ENCODE measurements around the gene C15orf39. TPM values are rescaled to one million over a fixed set of nuclear protein-coding genes. Genes with fewer than 3 reads are reported as not detected.

The C15orf39 gene
- total and polyA plus RNA-seq, 2 of the 13 experiments (the other 11 are each of a cell fraction or from before 2014, with no cell fraction given), result 6.2 to 13.5 TPM

- no peak for TF ChIP-seq ZUFSP (CRISPR knock-in tag; IDR thresholded peaks at IDR 0.05; ENCODE audit: borderline replicate concordance)
- TF ChIP-seq, protein P1, sequence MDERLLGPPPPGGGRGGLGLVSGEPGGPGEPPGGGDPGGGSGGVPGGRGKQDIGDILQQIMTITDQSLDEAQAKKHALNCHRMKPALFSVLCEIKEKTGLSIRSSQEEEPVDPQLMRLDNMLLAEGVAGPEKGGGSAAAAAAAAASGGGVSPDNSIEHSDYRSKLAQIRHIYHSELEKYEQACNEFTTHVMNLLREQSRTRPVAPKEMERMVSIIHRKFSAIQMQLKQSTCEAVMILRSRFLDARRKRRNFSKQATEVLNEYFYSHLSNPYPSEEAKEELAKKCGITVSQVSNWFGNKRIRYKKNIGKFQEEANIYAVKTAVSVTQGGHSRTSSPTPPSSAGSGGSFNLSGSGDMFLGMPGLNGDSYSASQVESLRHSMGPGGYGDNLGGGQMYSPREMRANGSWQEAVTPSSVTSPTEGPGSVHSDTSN (CRISPR knock-in tag; IDR thresholded peaks at IDR 0.05), result no peak
- no peak for TF ChIP-seq SMYD3 (CRISPR knock-in tag; IDR thresholded peaks at IDR 0.05)
- TF ChIP-seq NFE2 (CRISPR knock-in tag; IDR thresholded peaks at IDR 0.05), result no peak
- TF ChIP-seq ZFP37 (CRISPR knock-in tag; IDR thresholded peaks at IDR 0.05; ENCODE audit: borderline replicate concordance), result no peak
- TF ChIP-seq, protein P2, sequence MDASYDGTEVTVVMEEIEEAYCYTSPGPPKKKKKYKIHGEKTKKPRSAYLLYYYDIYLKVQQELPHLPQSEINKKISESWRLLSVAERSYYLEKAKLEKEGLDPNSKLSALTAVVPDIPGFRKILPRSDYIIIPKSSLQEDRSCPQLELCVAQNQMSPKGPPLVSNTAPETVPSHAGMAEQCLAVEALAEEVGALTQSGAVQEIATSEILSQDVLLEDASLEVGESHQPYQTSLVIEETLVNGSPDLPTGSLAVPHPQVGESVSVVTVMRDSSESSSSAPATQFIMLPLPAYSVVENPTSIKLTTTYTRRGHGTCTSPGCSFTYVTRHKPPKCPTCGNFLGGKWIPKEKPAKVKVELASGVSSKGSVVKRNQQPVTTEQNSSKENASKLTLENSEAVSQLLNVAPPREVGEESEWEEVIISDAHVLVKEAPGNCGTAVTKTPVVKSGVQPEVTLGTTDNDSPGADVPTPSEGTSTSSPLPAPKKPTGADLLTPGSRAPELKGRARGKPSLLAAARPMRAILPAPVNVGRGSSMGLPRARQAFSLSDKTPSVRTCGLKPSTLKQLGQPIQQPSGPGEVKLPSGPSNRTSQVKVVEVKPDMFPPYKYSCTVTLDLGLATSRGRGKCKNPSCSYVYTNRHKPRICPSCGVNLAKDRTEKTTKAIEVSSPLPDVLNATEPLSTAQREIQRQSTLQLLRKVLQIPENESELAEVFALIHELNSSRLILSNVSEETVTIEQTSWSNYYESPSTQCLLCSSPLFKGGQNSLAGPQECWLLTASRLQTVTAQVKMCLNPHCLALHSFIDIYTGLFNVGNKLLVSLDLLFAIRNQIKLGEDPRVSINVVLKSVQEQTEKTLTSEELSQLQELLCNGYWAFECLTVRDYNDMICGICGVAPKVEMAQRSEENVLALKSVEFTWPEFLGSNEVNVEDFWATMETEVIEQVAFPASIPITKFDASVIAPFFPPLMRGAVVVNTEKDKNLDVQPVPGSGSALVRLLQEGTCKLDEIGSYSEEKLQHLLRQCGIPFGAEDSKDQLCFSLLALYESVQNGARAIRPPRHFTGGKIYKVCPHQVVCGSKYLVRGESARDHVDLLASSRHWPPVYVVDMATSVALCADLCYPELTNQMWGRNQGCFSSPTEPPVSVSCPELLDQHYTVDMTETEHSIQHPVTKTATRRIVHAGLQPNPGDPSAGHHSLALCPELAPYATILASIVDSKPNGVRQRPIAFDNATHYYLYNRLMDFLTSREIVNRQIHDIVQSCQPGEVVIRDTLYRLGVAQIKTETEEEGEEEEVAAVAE (CRISPR knock-in tag; IDR thresholded peaks at IDR 0.05; ENCODE audit: borderline replicate concordance), result no peak
- no peak for TF ChIP-seq ZNF670 (CRISPR knock-in tag; IDR thresholded peaks at IDR 0.05; ENCODE audit: borderline replicate concordance)
- no peak for TF ChIP-seq ZNF790 (CRISPR knock-in tag; IDR thresholded peaks at IDR 0.05; ENCODE audit: borderline replicate concordance)
- no peak for TF ChIP-seq MBNL3 (CRISPR knock-in tag; conservative IDR thresholded peaks at IDR 0.05)
- TF ChIP-seq ZSCAN12 (CRISPR knock-in tag; IDR thresholded peaks at IDR 0.05), result no peak
- no peak for TF ChIP-seq ZNF263 (CRISPR knock-in tag; IDR thresholded peaks at IDR 0.05)
These were observed 22.0 kb downstream of the C15orf39 start (continued) for GRCh38 chr15:75223688-75224087.

All from HepG2 (cell line).